ENCODE measurements around the gene ZFP1. TPM values are rescaled to one million over a fixed set of nuclear protein-coding genes. Genes with fewer than 3 reads are reported as not detected.
"Not testable (repeated sequence)": the region's sequence is repeated elsewhere in the genome, so short reads cannot be mapped to it uniquely, and the experiment has no call there.

ZFP1 gene
- total RNA-seq, 2 experiments from 2014 or later, result 14.8 to 17.3 TPM

- Mint-ChIP-seq H3K36me3 (ENCODE audit: low read depth) (no peaks in the 10 kb centered on the region), H3K27me3 (peaks cover 5% of the 10 kb centered on the region), H3K27ac (no peak overlapping the region), H3K9me3 (ENCODE audit: low read depth) (no peaks in the 10 kb centered on the region), H3K4me3 (no peak overlapping the region), H3K4me1 (peaks cover 11% of the 10 kb centered on the region)
- POLR2A ChIA-PET, result no interaction called here
- CTCF ChIA-PET, result no interaction called here
- DNase-seq, result no peak
- no peak for ATAC-seq
- intact Hi-C loops (cut with DNase I, micrococcal nuclease), result no loop called here
Measured at GRCh38 chr16:75127713-75128415, 20.5 kb upstream of the ZFP1 start.

DNA sequence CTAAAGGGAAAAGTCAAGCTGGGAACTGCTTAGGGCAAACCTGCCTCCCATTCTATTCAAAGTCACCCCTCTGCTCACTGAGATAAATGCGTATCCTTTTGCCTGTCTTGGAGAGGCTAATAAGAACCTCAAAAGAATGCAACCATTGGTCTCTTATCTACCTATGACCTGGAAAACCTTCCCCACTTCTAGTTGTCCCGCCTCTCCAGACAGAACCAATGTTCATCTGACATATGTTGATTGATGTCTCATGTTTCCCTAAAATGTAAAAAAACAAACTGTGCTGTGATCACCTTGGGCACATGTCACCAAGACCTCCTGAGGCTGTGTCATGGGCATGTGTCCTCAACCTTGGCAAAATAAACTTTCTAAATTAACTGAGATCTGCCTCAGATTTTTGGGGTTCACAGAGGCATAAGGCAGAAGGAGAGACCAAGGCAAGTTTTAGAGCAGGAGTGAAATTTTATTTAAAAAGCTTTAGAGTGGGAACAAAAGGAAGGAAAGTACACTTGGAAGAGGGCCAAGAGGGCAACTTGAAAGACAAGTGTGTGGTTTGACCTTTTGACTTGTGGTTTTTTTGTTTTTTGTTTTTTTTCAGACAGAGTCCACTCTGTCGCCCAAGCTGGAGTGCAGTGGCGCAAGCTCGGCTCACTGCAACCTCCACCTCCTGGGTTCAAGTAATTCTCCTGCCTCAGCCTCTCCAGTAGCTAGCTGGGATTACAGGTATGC, 18.7 kb upstream of the ZFP1 start:
- H3K36me3 Mint-ChIP-seq (ENCODE audit: low read depth); H3K27ac Mint-ChIP-seq; H3K27me3 Mint-ChIP-seq; POLR2A ChIA-PET; intact Hi-C loops (cut with DNase I, micrococcal nuclease); ATAC-seq; H3K4me3 Mint-ChIP-seq; DNase-seq; H3K9me3 Mint-ChIP-seq (ENCODE audit: low read depth): not testable (repeated sequence)
- CTCF ChIA-PET, result interaction anchor here (1.0 to 1.3 kb wide), 2 partner anchors 18 to 160 kb away, joined by 3 to 7 read pairs; no protein-coding TSS in a partner anchor
- peaks cover 11% of the 10 kb centered on the region for H3K4me1 Mint-ChIP-seq

DNA sequence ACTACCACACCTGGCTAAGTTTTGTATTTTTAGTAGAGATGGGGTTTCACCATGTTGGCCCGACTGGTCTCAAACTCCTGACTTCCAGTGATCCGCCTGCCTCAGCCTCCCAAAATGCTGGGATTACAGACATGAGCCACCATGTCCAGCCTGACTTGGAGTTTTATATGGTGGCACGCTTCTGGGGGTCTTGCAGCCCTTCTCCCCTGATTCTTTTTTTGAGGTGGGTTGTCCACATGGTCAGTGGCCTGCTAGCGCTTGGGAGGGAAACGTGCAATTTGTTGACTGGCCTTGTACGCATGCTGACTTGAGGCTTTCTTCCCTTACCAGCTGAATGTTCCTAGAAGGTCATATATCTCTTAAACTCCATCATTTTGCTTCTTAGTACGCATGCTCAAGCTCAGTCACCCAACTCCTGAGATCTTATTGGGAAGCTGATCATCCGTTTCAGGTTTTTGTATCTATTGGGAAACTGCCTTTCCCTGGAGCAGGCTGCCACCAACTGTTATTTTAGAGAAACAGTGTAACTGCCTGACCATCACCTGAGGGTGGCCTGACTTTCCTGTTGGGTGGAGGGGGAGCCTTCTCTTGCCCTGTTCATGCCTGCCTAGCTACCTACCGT, 18.1 kb upstream of the ZFP1 start:
- intact Hi-C loops (cut with DNase I, micrococcal nuclease), result no loop called here
- no peak overlapping the region for H3K27ac Mint-ChIP-seq
- POLR2A ChIA-PET, result no interaction called here
- H3K27me3 Mint-ChIP-seq, result peaks cover 5% of the 10 kb centered on the region
- CTCF ChIA-PET, result interaction anchor here (1.0 to 1.3 kb wide), 2 partner anchors 19 to 161 kb away, joined by 3 to 7 read pairs; no protein-coding TSS in a partner anchor
- no peak overlapping the region for H3K4me3 Mint-ChIP-seq
- no peaks in the 10 kb centered on the region for H3K36me3 Mint-ChIP-seq (ENCODE audit: low read depth)
- H3K4me1 Mint-ChIP-seq, result peaks cover 11% of the 10 kb centered on the region
- ATAC-seq (no peak), DNase-seq (no peak)
- H3K9me3 Mint-ChIP-seq (ENCODE audit: low read depth), result no peaks in the 10 kb centered on the region

DNA sequence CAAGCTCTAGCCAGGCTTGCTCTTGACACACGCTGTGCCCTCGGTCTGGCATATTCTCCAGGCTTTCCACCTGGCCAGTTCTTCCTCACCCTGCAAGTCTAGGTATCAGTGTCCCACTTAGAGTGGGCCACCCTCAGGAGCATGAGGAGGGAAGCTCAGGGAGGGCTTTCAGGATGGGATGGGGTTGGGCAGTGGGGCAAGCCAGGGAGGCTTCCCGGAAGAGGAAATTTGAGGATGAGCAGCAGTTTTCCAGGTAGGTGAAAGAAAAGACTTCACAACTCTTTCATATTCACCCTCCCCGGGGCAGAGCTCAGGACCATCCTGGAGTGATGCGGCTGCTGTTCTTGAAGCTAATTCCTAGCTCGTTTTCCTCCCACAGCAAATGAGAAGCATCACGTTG, 17.2 kb upstream of the ZFP1 start:
- Mint-ChIP-seq H3K36me3 (ENCODE audit: low read depth) (no peaks in the 10 kb centered on the region), H3K9me3 (ENCODE audit: low read depth) (no peaks in the 10 kb centered on the region), H3K27ac (peak overlapping the region; percentile 5), H3K4me3 (no peak overlapping the region), H3K27me3 (peaks cover 5% of the 10 kb centered on the region), H3K4me1 (peaks cover 11% of the 10 kb centered on the region)
- no peak for ATAC-seq
- intact Hi-C loops (cut with DNase I, micrococcal nuclease), result no loop called here
- ChIA-PET POLR2A (no interaction called here), CTCF (interaction anchor here (0.7 to 1.3 kb wide), 4 partner anchors 20 to 161 kb away, joined by 3 to 7 read pairs (median 4); no protein-coding TSS in a partner anchor)
- DNase-seq, result no peak

GRCh38 chr16:75138233-75138632, 10.1 kb upstream of the ZFP1 start:
- Mint-ChIP-seq H3K27me3 (peaks cover 6% of the 10 kb centered on the region), H3K27ac (no peak overlapping the region), H3K4me3 (no peak overlapping the region), H3K36me3 (ENCODE audit: low read depth) (no peaks in the 10 kb centered on the region), H3K9me3 (ENCODE audit: low read depth) (no peaks in the 10 kb centered on the region), H3K4me1 (peaks cover 6% of the 10 kb centered on the region)
- intact Hi-C loops (cut with DNase I, micrococcal nuclease), result no loop called here
- CTCF ChIA-PET, result interaction anchor here (1.2 to 1.6 kb wide), 2 partner anchors 27 to 140 kb away, joined by 4 to 5 read pairs; no protein-coding TSS in a partner anchor
- POLR2A ChIA-PET, result no interaction called here
- no peak for ATAC-seq
- no peak for DNase-seq

GRCh38 chr16:75138636-75139035, 9.7 kb upstream of the ZFP1 start:
- H3K9me3 Mint-ChIP-seq (ENCODE audit: low read depth), result no peaks in the 10 kb centered on the region
- CTCF ChIA-PET, result interaction anchor here (1.6 kb wide), 1 partner anchor 27 kb away, joined by 5 read pairs; no protein-coding TSS in a partner anchor

GRCh38 chr16:75139498-75139897, 8.8 kb upstream of the ZFP1 start:
- POLR2A ChIA-PET, result no interaction called here
- intact Hi-C loops (cut with DNase I, micrococcal nuclease), result no loop called here
- Mint-ChIP-seq H3K27me3 (peaks cover 6% of the 10 kb centered on the region), H3K27ac (no peak overlapping the region), H3K9me3 (ENCODE audit: low read depth) (no peaks in the 10 kb centered on the region), H3K4me1 (peaks cover 6% of the 10 kb centered on the region), H3K36me3 (ENCODE audit: low read depth) (no peaks in the 10 kb centered on the region), H3K4me3 (no peak overlapping the region)
- CTCF ChIA-PET, result interaction anchor here (0.6 to 1.6 kb wide), 2 partner anchors 28 to 142 kb away, joined by 3 to 5 read pairs; no protein-coding TSS in a partner anchor
- DNase-seq, result no peak
- ATAC-seq, result no peak

More at GRCh38 chr16:75138636-75139035, 9.7 kb upstream of the ZFP1 start:
- Mint-ChIP-seq H3K4me3 (no peak overlapping the region), H3K4me1 (peaks cover 6% of the 10 kb centered on the region), H3K27ac (no peak overlapping the region), H3K36me3 (ENCODE audit: low read depth) (no peaks in the 10 kb centered on the region), H3K27me3 (peaks cover 6% of the 10 kb centered on the region)
- POLR2A ChIA-PET, result no interaction called here
- intact Hi-C loops (cut with DNase I, micrococcal nuclease), result no loop called here
- DNase-seq, result peak; percentile 24
- ATAC-seq, result no peak

DNA sequence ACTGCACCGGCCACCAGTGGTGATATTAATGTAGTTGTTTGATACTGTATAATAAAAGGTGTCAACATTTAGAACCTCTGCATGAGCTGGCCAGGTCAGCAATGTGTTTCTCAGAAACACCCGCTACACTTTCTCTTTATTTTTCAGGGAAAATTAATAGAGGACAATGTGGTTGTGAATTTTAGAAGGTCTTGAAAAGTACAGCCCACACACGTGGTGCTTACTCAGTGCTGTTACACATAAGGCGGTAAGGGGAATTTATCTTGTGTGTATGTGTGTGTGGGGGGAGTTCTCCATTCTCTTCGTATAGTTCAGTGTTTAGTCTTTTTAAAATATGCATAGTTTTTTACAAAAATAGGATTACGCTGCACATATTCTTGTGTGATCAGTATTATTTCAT, 4.4 kb upstream of the ZFP1 start:
- ATAC-seq, result no peak
- Mint-ChIP-seq H3K4me3 (no peak overlapping the region), H3K9me3 (ENCODE audit: low read depth) (no peaks in the 10 kb centered on the region), H3K4me1 (peaks cover 6% of the 10 kb centered on the region), H3K27me3 (no peaks in the 10 kb centered on the region), H3K27ac (no peak overlapping the region), H3K36me3 (ENCODE audit: low read depth) (peaks cover 1% of the 10 kb centered on the region)
- ChIA-PET POLR2A (no interaction called here), CTCF (no interaction called here)
- intact Hi-C loops (cut with DNase I, micrococcal nuclease), result loop anchor here in 1 of 2 experiments (10.0 kb wide), 2 partner anchors 329 to 849 kb away; partner anchors contain the start of gene PSMD7
- no peak for DNase-seq

DNA sequence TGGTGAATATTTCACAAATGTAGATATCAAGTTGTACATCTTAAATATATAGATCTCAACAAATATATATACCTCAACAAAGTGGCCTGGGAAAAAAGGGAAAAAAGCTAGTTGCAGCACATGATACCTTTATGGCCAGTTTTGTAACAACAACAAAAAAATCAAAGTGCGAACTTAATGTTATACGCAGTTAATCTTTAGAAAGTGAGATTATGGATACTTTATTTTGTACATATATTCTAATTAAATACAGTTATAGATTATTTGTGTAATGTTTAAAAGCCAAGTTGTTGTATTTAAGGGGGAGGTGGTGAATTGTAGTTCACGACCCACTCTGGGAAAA, 385 bp upstream of the ZFP1 start:
- no peak for DNase-seq
- peak overlapping the region; percentile 88 for H3K4me3 Mint-ChIP-seq
- peaks cover 19% of the 10 kb centered on the region for H3K9me3 Mint-ChIP-seq (ENCODE audit: low read depth)
- intact Hi-C loops (cut with DNase I, micrococcal nuclease), result loop anchor here (1.0 to 10.0 kb wide), 16 partner anchors 37 to 853 kb away; partner anchors contain the start of genes WDR59 (in 2 of the 2), ADAT1 (in 1 of the 2), CFDP1 (in 1 of the 2) and GABARAPL2 (in 1 of the 2)
- peak overlapping the region; percentile 73 for H3K27ac Mint-ChIP-seq
- ATAC-seq, result no peak
- ChIA-PET POLR2A (no interaction called here), CTCF (interaction anchor here (0.6 to 1.8 kb wide), 2 partner anchors 36 to 698 kb away, joined by 3 to 8 read pairs; no protein-coding TSS in a partner anchor)
- H3K27me3 Mint-ChIP-seq, result no peaks in the 10 kb centered on the region
- H3K36me3 Mint-ChIP-seq (ENCODE audit: low read depth), result peaks cover 27% of the 10 kb centered on the region
- H3K4me1 Mint-ChIP-seq, result peaks cover 32% of the 10 kb centered on the region

- Mint-ChIP-seq H3K4me1 (peaks cover 32% of the 10 kb centered on the region), H3K4me3 (no peak overlapping the region), H3K27me3 (no peaks in the 10 kb centered on the region), H3K36me3 (ENCODE audit: low read depth) (peaks cover 42% of the 10 kb centered on the region), H3K9me3 (ENCODE audit: low read depth) (peaks cover 21% of the 10 kb centered on the region), H3K27ac (no peak overlapping the region)
- CTCF ChIA-PET, result no interaction called here
- ATAC-seq (no peak), DNase-seq (no peak)
- intact Hi-C loops (cut with DNase I, micrococcal nuclease), result no loop called here
- POLR2A ChIA-PET, result interaction anchor here (0.7 kb wide), 1 partner anchor 43 kb away, joined by 6 read pairs; no protein-coding TSS in a partner anchor
Measured at GRCh38 chr16:75151798-75152197, 3.5 kb downstream of the ZFP1 start.

- ATAC-seq (no peak), DNase-seq (no peak)
- Mint-ChIP-seq H3K4me1 (peaks cover 29% of the 10 kb centered on the region), H3K27ac (no peak overlapping the region), H3K9me3 (ENCODE audit: low read depth) (peaks cover 21% of the 10 kb centered on the region), H3K4me3 (no peak overlapping the region), H3K27me3 (no peaks in the 10 kb centered on the region), H3K36me3 (ENCODE audit: low read depth) (peaks cover 45% of the 10 kb centered on the region)
- intact Hi-C loops (cut with DNase I, micrococcal nuclease), result no loop called here
- ChIA-PET CTCF (no interaction called here), POLR2A (interaction anchor here (0.7 kb wide), 1 partner anchor 43 kb away, joined by 6 read pairs; no protein-coding TSS in a partner anchor)
Measured at GRCh38 chr16:75152635-75153034, 4.3 kb downstream of the ZFP1 start.
